Liver (tissue), 9 donors: ENCODE results near the gene BAIAP2L1. TPM values are rescaled to one million over a fixed set of nuclear protein-coding genes. Genes with fewer than 3 reads are reported as not detected.

Experiments
- DNase-seq: peaks from one replicate; pipeline ENCODE4 v3.0.0-alpha.2; 2017; ENCODE audit warnings: low spot score
- H3K27ac ChIP-seq, 2 donors: one replicate each; pipeline ENCODE4 v1.7.0; 2013; ENCODE audit warnings: inconsistent platforms in 2 of 2, low read length in 2 of 2, control low read depth in 1 of 2, low read depth in 1 of 2, mild to moderate bottlenecking in 1 of 2
- H3K27me3 ChIP-seq, 4 donors: one replicate each; pipeline versions ENCODE4 v1.6.1 to v1.7.0; 2013; ENCODE audit warnings: low read length in 3 of 4, inconsistent platforms in 1 of 4, mild to moderate bottlenecking in 1 of 4, moderate library complexity in 1 of 4; ENCODE audit not compliant: control insufficient read depth in 4 of 4, insufficient read depth in 4 of 4
- H3K36me3 ChIP-seq, 4 donors: one replicate each; pipeline versions ENCODE4 v1.6.1 to v1.7.0; 2013; ENCODE audit warnings: low read length in 3 of 4, mild to moderate bottlenecking in 3 of 4, low read depth in 1 of 4, moderate library complexity in 1 of 4; ENCODE audit not compliant: control insufficient read depth in 4 of 4, insufficient read depth in 3 of 4
- H3K4me1 ChIP-seq, 4 donors: one replicate each; pipeline versions ENCODE4 v1.6.1 to v1.7.0; 2013; ENCODE audit warnings: low read length in 3 of 4, mild to moderate bottlenecking in 3 of 4, moderate library complexity in 1 of 4; ENCODE audit not compliant: control insufficient read depth in 4 of 4, insufficient read depth in 4 of 4
- H3K4me3 ChIP-seq, 3 donors: one replicate each; pipeline versions ENCODE4 v1.6.1 to v1.7.0; 2013; ENCODE audit warnings: low read length in 3 of 3, control low read depth in 1 of 3, low read depth in 1 of 3, mild to moderate bottlenecking in 1 of 3
- H3K9ac ChIP-seq, 2 donors: one replicate each; pipeline ENCODE4 v1.7.0; 2013; ENCODE audit warnings: low read length in 2 of 2, mild to moderate bottlenecking in 2 of 2, moderate library complexity in 2 of 2, control low read depth in 1 of 2, low read depth in 1 of 2
- H3K9me3 ChIP-seq, 4 donors: one replicate each; pipeline versions ENCODE4 v1.6.1 to v1.7.0; 2013; ENCODE audit warnings: low read length in 3 of 4; ENCODE audit not compliant: control insufficient read depth in 4 of 4
- ATF3 ChIP-seq: IDR thresholded peaks from 2 replicates; pipeline ENCODE4 v1.6.1; 2016; ENCODE audit warnings: antibody characterized with exemption
- CTCF ChIP-seq: fragments of 150-350 bp; IDR thresholded peaks from 2 replicates; pipeline ENCODE4 v1.5.1; 2017; ENCODE audit warnings: improper control_type of control experiment, low read depth, low read length; ENCODE audit not compliant: missing input control
- FOXA1 ChIP-seq: IDR thresholded peaks from 2 replicates; pipeline ENCODE4 v1.6.1; 2016; ENCODE audit warnings: antibody characterized with exemption
- FOXA2 ChIP-seq: IDR thresholded peaks from 2 replicates; pipeline ENCODE4 v1.6.1; 2016; ENCODE audit warnings: antibody characterized with exemption
- GABPA ChIP-seq, 2 donors: IDR thresholded peaks in 1 of 2; conservative IDR thresholded peaks in 1 of 2; 2 replicates each; pipeline ENCODE4 v1.6.1; 2016; ENCODE audit warnings: antibody characterized with exemption in 2 of 2, mild to moderate bottlenecking in 1 of 2, moderate library complexity in 1 of 2
- HNF4A ChIP-seq, 2 donors: conservative IDR thresholded peaks; 2 replicates each; pipeline ENCODE4 v1.6.1; 2016; ENCODE audit warnings: antibody characterized with exemption in 2 of 2, mild to moderate bottlenecking in 2 of 2
- HNF4G ChIP-seq: IDR thresholded peaks from 2 replicates; pipeline ENCODE4 v1.6.1; 2016; ENCODE audit warnings: antibody characterized with exemption
- JUND ChIP-seq, 2 donors: IDR thresholded peaks; 2 replicates each; pipeline ENCODE4 v1.6.1; 2016; ENCODE audit warnings: antibody characterized with exemption in 2 of 2
- MAX ChIP-seq: IDR thresholded peaks from 2 replicates; pipeline ENCODE4 v1.6.1; 2016; ENCODE audit warnings: antibody characterized with exemption
- NR2F2 ChIP-seq: IDR thresholded peaks from 2 replicates; pipeline ENCODE4 v1.6.1; 2016; ENCODE audit warnings: antibody characterized with exemption
- RAD21 ChIP-seq, 2 donors: IDR thresholded peaks; 2 replicates each; pipeline ENCODE4 v1.6.1; 2016; ENCODE audit warnings: antibody characterized with exemption in 2 of 2, mild to moderate bottlenecking in 2 of 2
- REST ChIP-seq: IDR thresholded peaks from 2 replicates; pipeline ENCODE4 v1.6.1; 2016; ENCODE audit warnings: antibody characterized with exemption, mild to moderate bottlenecking
- RXRA ChIP-seq, 2 donors: IDR thresholded peaks; 2 replicates each; pipeline ENCODE4 v1.6.1; 2017 to 2018; ENCODE audit warnings: antibody characterized with exemption in 2 of 2, mild to moderate bottlenecking in 1 of 2
- SP1 ChIP-seq: IDR thresholded peaks from 2 replicates; pipeline ENCODE4 v1.6.1; 2018; ENCODE audit warnings: antibody characterized with exemption, mild to moderate bottlenecking
- TAF1 ChIP-seq: conservative IDR thresholded peaks from 2 replicates; pipeline ENCODE4 v1.6.1; 2016; ENCODE audit warnings: antibody characterized with exemption, mild to moderate bottlenecking
- ZBTB33 ChIP-seq: IDR thresholded peaks from 2 replicates; pipeline ENCODE4 v1.6.1; 2016; ENCODE audit warnings: antibody characterized with exemption
- WGBS: extraction: QIAGEN DNeasy Blood & Tissue Kit; methylation state at CpG from one replicate; pipeline ENCODE4 v1.1.7; 2013; 5-methylcytosine and 5-hydroxymethylcytosine counted together
- polyA plus RNA-seq, 2 donors: library from polyadenylated mRNA; stranded (reverse) in 1 of 2; unstranded in 1 of 2; fragments of 200-250 nt in 1 of 2; fragments of >200 nt in 1 of 2; fragmentation: Nextera tagmentation in 1 of 2; extraction: Ambion mirVana in 1 of 2; gene quantifications; one replicate each; pipeline versions ENCODE4 v1.2.1 to v1.2.3, GENCODE V29; 2013 to 2015
- total RNA-seq, 2 donors: library from RNA; depleted of rRNA; stranded (reverse); fragments of >200 nt; gene quantifications; one replicate each; pipeline ENCODE4 v1.2.3, GENCODE V29; 2014
- donor health status: healthy.
- donor health status: healthy.
- donor health status: healthy.
- donor health status: healthy.
- donor health status: healthy.

The BAIAP2L1 gene
- total and polyA plus RNA-seq, 4 donors: 5.4 to 8.9 (median 8.7) TPM

- Histone ChIP-seq H3K27ac (peak overlapping the region; percentile 83 to 87), H3K9ac (peak overlapping the region; percentile 90 to 95), H3K27me3 (no peaks in the 10 kb centered on the region), H3K36me3 (peaks cover 0 to 5% (median 2%) of the 10 kb centered on the region in 4 donors), H3K4me1 (peaks cover 36 to 72% (median 55%) of the 10 kb centered on the region in 4 donors), H3K4me3 (peak overlapping the region; percentile 33 to 88 (median 74)), H3K9me3 (no peaks in the 10 kb centered on the region)
- 42% methylated on average over 19 of the region's 19 CpGs for WGBS
- TF ChIP-seq HNF4A (conservative IDR thresholded peaks at IDR 0.05) (peak in 1 of 2 donors; percentile 21), NR2F2 (peak; percentile 45), JUND (IDR thresholded peaks at IDR 0.05) (no peak), CTCF (no peak), RXRA (IDR thresholded peaks at IDR 0.05) (peak in 1 of 2 donors; percentile 14), ATF3 (no peak), RAD21 (IDR thresholded peaks at IDR 0.05) (no peak), ZBTB33 (no peak)
- no peak for DNase-seq
Observed at GRCh38 chr7:98283127-98283886, 117.6 kb downstream of the BAIAP2L1 start.

GRCh38 chr7:98282703-98283102 lies 118.2 kb downstream of the BAIAP2L1 start:
- WGBS: 16% methylated on average over 16 of the region's 16 CpGs
- DNase-seq: no peak
- peaks cover 36 to 66% (median 52%) of the 10 kb centered on the region in 4 donors for H3K4me1 ChIP-seq

More at GRCh38 chr7:98282703-98283102, 118.2 kb downstream of the BAIAP2L1 start:
- Histone ChIP-seq H3K27me3 (no peaks in the 10 kb centered on the region), H3K36me3 (peaks cover 0 to 3% (median 0%) of the 10 kb centered on the region in 4 donors), H3K9me3 (no peaks in the 10 kb centered on the region), H3K4me3 (peak overlapping the region; percentile 33 to 88 (median 74)), H3K27ac (peak overlapping the region; percentile 83 to 87), H3K9ac (peak overlapping the region; percentile 90 to 95)
- TF ChIP-seq ZBTB33 (no peak), ATF3 (no peak), FOXA1 (no peak), NR2F2 (no peak), RXRA (IDR thresholded peaks at IDR 0.05) (no peak), SP1 (no peak), GABPA (IDR thresholded peaks at IDR 0.05 in 1 of 2, conservative IDR thresholded peaks at IDR 0.05 in 1 of 2) (no peak), MAX (no peak), RAD21 (IDR thresholded peaks at IDR 0.05) (no peak), REST (no peak), FOXA2 (no peak), HNF4G (no peak), CTCF (no peak), TAF1 (no peak), HNF4A (conservative IDR thresholded peaks at IDR 0.05) (no peak)
